HG02678 (cell line): Measurements from ENCODE around the gene AAR2.

Experiments
- ATAC-seq: cut with Tn5 transposase; IDR thresholded peaks from one replicate; pipeline ENCODE4 v1.9.1; 2021; ENCODE audit warnings: mild to moderate bottlenecking, moderate library complexity; ENCODE audit not compliant: unreplicated experiment

AAR2 gene

DNA sequence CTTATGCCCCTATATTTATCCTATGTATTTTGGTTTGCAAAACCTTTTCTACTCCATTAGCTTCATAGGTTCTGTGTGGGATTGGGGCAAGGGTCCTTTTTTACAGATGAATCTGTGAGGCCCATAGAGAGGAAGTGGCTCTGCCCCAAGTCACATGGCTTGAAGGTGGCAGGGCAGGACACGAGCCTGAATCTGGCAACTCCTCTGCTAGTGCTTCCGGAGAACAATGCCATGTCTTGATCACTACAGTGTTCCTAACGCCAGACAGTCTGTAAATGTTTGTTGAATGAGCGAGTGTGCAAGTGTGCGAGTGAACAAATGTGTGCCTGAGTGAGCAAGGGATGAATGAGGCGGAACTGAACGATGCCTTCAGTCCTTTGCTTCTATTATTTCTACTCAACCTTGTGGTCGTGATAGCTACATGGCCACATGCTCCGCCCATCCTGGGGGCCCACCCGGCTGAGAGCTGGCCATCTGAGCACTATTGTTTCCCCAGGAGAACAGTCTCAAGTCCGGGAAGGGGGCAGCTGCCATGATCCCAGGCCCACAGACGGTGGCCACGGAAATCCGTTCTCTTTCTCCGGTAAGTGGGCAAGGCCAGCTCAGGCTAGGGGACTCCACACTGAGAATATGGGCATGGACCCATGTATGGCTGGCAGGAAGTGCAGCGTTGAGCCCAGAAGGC lies 17.8 kb upstream of the AAR2 start:
- ATAC-seq: no peak

DNA sequence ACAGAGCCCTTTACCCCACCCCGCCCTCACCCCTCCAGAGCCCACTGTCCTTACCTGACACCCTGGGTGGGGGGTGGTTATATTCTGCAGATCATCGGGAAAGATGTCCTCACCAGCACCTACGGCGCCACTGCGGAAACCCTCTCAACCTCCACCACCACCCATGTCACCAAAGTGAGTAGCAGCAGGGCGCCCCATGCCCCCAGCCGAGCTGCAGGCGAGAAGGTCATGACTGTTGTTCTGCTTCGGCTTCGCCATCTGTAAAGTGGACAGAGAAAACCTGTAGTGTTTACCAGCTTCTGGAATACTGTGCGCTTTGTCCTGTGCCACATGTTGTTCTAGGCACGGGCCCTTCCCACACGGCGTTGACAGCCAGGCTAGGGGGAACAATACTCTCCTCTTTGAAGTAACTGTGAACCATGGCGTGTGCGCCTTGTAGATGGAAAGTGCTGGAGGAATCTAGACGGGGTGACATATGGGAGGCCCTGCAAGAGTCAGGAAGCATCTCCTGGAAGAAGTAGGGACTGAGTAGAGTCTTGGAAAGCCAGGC lies 16.5 kb upstream of the AAR2 start:
- no peak for ATAC-seq

DNA sequence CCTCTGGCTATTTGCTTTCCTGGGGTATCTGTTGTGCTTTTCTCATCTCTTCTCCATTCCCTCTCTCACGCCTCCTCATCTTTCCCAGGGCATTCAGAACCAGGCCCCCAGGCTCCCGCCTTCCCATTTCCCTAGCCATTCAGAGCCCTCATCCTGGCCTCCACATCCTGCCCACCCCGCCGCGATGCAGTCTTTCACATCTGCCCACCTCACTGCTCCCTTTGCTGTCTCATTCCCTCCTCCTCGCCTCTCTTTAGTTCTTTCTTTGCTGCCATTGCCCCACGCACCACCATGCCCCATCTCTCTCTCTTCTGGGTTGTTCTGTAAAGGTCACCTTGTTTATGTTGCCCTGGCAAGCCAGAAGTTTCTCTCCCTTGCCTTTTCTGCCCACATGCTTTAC lies 10.6 kb upstream of the AAR2 start:
- ATAC-seq: no peak

DNA sequence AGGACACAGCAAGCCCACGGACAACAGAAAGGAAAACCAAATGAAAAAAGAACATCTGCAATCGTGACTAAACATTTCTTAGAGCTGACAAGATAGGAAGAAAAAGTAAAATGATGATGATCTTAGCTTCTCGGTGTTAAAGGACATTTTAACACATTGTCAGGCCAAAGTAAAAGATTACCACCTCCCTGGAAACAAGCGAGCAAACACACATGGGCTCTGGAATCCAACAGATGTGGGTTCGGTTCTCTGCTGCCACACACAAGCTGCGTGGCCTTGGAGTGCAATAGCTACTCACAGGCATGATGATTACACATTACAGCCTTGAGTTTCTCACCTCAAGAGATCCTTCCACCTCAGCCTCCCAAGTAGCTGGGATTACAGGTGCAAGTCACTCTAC lies 7.5 kb upstream of the AAR2 start:
- no peak for ATAC-seq

DNA sequence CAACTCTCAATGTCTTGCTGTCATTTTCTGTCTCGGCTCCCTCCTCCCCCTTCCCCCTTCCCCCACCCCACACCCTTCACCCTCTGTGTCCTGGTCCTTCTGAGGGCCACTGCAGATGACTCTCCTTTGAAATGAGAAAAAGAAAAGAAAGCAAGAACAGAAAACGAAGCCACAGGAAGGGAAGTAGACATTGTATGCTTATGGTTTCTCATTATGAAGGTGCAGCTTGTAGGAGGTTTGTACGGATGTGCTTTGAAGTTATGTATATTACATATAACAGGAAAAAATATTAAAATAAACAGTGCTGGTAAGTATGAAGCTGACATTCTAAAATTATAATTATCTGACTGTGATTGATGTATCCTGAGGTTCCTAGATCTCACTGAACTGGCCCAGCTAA lies 6.3 kb upstream of the AAR2 start:
- ATAC-seq: no peak

DNA sequence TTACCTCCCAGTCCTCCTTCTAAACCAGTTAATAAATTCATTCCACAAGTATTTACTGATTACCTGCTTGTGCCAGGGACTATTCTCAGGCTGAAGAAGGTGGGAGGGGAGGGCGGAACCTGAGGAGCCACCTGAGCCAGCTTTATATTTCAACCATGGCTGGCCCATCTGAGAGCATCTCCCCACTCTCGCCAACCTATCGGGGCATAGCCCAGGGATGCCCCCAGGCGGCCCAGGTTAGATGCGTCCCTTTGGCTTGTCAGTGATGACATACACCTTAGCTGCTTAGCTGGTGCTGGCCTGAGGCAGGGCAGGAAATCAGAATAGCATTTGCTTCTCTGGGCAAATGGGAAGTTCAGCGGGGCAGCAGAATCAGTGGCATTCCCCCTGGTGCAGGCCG lies 4.9 kb upstream of the AAR2 start:
- no peak for ATAC-seq

DNA sequence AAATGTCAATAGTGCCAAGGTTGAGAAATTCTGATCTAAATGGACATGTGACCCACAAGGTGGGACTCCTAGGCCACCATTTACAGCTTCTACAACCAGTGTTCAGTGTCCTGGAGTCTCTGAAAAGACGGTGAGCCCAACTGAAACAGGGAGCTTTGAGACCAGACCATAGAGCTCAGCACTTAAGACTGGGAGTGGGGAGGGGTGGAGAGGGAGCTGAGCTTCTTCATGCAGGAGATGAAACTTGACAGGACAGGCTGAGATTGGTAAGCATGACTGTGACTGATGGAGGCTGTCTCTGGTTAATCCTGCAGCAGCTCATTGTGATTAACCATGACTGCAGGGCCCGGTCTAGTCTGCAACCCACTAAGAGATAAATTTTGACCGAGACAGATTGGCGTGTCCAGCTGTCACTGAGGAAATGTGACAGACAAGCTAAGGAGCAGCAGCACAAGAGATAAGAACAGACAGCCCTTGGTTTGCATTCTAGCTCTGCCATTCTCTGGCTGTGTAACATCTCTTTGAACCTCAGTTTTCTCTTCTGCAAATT lies 1.4 kb upstream of the AAR2 start:
- no peak for ATAC-seq

DNA sequence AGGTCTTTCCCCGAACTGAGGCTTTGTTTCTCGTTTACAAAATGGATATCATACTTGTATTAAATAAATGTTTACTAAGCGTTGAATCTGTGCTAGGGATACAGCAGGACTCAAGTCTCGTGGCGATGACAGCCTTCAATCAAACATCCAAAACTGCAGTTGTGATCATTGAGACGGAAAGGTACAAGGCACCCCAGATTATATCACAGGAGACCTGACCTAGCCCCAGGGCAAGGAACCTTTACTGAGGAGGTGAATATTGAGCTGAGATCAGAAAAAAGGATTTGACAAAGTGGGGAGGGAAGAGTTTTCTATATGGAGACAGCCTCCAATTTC lies 476 bp downstream of the AAR2 start:
- no peak for ATAC-seq

DNA sequence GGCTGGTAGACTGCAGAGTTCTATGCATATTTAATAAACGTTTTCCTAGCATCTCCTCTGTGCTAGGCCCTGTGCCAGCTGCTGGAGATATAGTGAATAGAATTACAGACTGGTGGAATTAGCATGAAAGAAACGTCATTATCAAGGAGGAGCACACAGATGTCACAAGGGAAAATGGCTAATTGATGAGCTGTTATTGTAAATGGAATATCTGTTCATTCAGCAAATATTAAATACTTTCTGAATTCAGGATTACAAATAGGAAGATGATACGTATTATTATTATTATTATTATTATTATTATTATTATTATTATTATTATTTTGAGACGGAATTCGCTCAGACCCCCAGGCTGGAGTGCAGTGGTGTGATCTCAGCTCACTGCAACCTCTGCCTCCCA lies 1.2 kb downstream of the AAR2 start:
- no peak for ATAC-seq

DNA sequence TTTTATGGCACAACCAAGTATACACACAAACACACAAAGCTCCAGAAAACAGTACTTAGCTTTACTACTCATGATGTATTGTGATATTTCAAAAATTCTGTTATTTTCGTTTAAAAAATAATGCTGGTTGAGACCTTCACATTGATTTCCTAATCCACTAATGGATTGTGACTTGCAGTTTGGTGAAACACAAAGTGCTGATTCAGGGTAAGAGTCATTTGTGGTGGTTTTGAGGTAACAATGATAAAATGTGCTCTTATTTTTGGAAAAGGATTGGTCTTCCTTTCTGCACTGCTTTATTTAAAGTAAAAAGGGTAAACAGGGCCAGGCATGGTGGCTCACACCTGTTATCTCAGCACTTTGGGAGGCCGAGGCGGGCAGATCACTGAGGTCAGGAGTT lies 1.9 kb downstream of the AAR2 start:
- no peak for ATAC-seq

DNA sequence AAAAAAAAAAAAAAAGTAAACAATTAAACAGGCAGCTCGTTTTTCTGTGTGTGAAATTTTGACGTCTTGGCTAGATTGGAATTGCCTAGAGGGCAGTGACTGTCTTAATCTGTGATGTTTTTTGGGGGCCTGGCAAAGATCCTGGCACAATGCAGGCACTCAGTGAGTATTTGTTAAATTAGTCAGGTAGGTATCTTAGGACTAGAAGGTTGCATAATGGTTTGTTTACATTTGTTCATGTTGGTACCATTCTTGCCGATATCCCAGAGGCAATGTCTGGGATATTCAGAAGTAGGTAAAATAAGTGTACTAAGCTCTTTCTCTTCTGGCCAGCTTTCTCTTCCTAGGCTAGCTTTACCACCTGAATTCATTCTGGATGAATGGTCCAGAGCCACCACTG lies 2.5 kb downstream of the AAR2 start:
- ATAC-seq: no peak

DNA sequence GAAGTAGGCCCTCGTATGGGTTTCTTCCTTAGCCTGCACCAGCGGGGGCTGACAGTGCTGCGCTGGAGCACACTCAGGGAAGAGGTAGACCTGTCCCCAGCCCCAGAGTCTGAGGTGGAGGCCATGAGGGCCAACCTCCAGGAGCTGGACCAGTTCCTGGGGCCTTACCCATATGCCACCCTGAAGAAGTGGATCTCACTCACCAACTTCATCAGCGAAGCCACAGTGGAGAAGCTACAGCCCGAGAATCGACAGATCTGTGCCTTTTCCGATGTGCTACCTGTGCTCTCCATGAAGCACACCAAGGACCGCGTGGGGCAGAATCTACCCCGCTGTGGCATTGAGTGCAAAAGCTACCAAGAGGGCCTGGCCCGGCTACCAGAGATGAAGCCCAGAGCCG lies 3.8 kb downstream of the AAR2 start:
- no peak for ATAC-seq

DNA sequence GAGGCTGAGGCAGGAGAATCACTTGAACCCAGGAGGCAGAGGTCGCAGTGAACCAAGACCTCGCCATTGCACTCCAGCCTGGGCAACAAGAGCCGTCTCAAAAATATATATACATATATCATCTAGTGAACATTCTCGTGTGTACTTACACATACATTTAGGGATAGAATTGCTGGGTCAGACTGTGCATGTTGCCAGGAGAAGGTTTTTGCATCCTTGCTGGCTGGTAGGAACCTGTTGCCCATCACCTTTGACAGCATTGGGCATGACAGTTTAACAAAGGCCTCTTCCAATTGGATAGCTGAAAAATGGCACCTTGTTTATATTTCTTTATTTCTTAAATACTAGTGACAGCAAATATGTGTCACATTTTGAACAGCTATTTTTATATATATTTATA lies 5.4 kb downstream of the AAR2 start:
- ATAC-seq: no peak

DNA sequence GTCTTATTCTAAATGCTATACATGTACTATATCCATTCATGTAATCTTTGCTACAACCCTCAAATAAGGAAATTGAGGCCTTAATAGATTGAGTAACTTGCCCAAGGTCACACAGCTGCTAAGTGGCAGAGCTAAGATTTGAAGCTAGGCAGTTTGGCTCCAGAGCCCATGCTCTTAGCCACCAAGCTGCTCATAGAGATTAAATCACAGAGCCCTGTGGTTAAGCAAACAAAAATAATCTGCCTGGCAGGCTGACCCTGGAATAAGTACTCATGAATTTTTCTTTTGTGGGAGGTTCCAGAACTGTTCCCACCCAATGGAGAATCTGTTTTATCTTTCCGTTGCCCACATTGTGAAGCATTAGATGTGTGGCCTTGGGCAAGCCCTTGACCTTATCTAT lies 7.4 kb downstream of the AAR2 start:
- ATAC-seq: no peak

DNA sequence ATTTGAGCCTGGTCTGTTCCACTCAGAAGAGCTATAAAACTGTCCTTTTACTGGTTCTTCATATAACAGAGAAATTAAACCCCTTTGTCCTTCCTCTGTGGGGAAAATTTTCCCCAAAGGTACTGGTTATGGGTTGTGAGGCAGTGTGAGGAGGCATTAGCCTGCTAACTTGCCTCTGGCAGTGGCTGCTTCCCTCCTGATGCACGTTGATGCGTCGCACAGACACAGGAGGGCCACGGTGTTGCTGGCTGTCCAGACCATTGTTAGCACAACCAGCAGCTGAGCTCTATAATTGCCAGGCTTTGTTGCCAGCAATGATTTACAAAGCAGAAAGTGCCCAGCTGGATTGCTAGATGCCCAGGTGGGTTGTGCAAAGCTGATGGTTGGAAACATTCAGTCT lies 10.1 kb downstream of the AAR2 start:
- ATAC-seq: no peak

DNA sequence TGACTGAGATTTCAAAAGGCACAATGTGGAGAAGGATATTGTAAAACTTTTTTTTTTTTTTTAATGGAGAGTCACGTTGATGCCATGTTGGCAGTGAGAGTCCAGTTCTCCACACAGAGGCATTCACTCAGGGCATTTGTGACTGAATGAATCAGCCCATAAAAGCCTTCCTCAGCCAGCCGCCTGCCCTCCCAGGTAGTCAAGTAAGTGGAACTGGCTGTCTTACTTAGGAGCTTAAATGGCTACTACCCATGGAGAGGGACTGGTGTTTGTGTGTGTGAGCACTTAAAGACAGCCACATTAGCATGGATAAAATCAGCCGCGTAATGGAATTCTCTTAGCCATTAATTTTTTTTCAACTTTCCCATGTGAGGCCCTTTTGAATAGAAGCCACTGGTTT lies 12.6 kb downstream of the AAR2 start:
- no peak for ATAC-seq

DNA sequence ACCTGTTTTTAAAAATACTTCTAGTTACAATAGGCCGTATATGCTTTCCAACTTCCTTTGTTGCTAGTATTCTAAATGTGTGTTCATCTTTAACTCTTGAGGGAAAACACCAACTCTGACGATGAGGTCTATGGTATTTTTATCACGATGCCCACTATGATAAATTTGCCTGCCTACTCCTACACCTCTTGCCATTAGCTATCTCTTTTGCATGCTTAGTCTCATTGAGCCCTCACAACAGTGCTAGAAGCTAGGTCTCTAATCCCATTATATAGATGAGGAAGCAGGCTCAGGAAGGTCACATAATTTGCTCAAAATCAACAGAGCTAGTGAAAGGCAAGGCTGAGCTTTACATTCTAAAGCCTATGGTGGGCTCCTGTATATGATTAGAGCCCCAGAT lies 13.2 kb downstream of the AAR2 start:
- ATAC-seq: no peak

DNA sequence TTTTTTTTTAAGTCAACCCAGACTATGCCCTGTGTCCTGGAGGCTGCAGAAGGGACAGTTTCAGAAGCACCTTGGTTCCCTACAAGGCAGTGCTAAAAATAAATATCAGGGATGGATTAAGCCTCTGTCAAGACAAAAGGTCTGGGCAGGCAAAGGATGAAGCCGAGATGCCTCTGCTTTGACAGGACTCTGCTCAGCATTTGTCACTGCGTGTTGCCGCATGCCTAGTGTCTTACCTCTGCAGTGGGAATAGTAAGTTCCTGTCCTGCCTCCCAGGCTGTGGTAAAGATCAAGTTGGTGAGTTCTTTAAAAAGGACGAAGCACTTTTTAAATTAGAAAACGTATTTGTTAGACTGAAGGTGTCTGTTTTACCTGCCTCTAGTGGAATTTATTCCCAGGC lies 15.1 kb downstream of the AAR2 start:
- no peak for ATAC-seq

DNA sequence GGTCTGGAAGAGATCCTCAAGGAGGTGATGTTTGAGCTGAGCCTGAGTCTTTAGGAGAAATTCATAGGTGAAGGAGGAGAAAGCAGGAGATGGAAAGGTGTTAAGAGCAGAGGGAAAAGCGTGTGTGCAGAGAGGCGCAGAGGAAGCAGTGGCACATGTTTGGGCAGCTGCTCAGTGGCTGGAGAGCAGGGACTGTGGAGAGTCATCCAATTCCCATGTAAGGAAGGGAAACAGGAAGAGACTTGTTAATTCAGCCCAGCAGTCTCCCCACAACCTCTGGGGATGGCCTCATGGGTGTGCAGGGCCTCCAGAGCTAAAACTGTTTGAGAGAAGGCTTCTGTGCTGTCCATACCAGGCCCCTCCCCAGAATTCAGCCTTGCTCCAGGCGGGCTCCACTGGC lies 16.2 kb downstream of the AAR2 start:
- ATAC-seq: no peak

DNA sequence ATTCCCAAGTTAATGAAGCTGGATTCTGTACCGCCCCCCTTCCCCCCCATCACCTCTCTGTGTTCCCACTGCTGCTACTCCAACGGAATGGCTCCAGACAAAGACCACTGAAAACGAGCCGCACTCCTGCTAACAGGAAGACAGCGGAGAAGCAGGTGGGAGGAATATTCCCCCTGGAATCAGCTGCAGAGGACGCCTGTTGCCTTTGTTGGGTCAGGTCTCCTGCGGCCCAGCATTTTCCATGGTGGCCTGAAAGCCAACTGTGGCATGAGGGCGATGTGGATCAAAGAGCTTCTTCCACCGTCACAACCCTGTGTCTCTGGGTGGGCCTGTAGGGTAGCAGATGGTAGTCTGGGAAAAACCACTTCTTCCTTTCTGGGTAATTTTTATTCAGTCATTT lies 16.8 kb downstream of the AAR2 start:
- no peak for ATAC-seq

DNA sequence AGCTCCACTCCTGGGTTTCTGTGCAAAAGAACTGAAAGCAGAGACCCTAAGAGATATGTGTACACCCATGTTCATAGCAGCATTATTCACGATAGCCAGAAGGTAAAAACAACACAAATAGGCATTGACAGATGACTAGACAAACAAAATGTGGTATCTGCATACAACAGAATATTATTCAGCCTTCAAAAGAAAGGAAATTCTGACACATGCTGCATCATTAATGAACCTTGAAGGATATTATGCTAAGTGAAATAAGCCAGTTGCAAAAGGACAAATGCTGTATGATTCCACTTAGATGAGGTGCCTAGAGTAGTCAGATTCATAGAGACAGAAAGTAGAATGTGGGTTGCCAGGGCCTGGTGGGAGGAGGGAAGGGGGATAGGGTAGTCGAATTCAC lies 17.8 kb downstream of the AAR2 start:
- no peak for ATAC-seq

DNA sequence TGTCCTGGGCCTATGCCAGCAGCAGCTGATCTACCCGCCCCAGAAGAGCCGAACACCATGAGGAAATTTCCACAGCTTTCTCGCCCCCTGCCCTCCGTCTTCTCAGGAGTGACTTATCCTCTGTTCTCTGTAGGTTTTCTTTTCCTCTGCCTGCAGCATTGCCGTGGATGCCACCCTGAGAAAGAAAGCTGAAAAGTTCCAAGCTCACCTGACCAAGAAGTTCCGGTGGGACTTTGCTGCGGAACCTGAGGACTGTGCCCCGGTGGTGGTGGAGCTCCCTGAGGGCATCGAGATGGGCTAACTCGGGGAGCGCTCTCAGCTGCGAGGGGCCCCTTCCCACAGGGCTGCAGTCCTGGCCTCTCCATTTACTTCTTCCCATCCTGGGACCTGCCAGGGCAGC lies 19.2 kb downstream of the AAR2 start:
- no peak for ATAC-seq
